ENCODE results near the gene SLC31A1.

The SLC31A1 gene

GRCh38 chr9:113309204-113309813, 88.0 kb downstream of the SLC31A1 start:
- no peak for DNase-seq

GRCh38 chr9:113310538-113310937, 89.2 kb downstream of the SLC31A1 start:
- DNase-seq, result no peak

GRCh38 chr9:113311961-113312360, 90.6 kb downstream of the SLC31A1 start:
- DNase-seq, result no peak

- no peak for DNase-seq
These were observed 91.9 kb downstream of the SLC31A1 start for GRCh38 chr9:113313261-113313660.
